ENCODE results near the gene SLC24A3. TPM values are rescaled to one million over a fixed set of nuclear protein-coding genes. Genes with fewer than 3 reads are reported as not detected.

Gene SLC24A3
- total and polyA plus RNA-seq, 2 experiments from 2014 or later, result 0.81 to 2.5 TPM

GRCh38 chr20:19170148-19170547 lies 42.3 kb upstream of the SLC24A3 start:
- no peaks in the 10 kb centered on the region for H4K20me1 ChIP-seq (replicated peaks; ENCODE audit: insufficient read depth)
- no peak overlapping the region for H3K4me3 Mint-ChIP-seq
- no peak overlapping the region for H3K4me2 ChIP-seq
- TF ChIP-seq ZNF331 (CRISPR knock-in tag; IDR thresholded peaks at IDR 0.05; ENCODE audit: low read depth), result no peak
- TF ChIP-seq POLR2AphosphoS5 (IDR thresholded peaks at IDR 0.05; ENCODE audit: low read depth), result no peak
- no peak for TF ChIP-seq EZH2phosphoT487 (IDR thresholded peaks at IDR 0.05; ENCODE audit: unreplicated experiment)
- TF ChIP-seq, protein P1, sequence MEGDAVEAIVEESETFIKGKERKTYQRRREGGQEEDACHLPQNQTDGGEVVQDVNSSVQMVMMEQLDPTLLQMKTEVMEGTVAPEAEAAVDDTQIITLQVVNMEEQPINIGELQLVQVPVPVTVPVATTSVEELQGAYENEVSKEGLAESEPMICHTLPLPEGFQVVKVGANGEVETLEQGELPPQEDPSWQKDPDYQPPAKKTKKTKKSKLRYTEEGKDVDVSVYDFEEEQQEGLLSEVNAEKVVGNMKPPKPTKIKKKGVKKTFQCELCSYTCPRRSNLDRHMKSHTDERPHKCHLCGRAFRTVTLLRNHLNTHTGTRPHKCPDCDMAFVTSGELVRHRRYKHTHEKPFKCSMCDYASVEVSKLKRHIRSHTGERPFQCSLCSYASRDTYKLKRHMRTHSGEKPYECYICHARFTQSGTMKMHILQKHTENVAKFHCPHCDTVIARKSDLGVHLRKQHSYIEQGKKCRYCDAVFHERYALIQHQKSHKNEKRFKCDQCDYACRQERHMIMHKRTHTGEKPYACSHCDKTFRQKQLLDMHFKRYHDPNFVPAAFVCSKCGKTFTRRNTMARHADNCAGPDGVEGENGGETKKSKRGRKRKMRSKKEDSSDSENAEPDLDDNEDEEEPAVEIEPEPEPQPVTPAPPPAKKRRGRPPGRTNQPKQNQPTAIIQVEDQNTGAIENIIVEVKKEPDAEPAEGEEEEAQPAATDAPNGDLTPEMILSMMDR (conservative IDR thresholded peaks at IDR 0.05; ENCODE audit: low read depth in 2 of 2), result no peak
- TF ChIP-seq, protein P2, sequence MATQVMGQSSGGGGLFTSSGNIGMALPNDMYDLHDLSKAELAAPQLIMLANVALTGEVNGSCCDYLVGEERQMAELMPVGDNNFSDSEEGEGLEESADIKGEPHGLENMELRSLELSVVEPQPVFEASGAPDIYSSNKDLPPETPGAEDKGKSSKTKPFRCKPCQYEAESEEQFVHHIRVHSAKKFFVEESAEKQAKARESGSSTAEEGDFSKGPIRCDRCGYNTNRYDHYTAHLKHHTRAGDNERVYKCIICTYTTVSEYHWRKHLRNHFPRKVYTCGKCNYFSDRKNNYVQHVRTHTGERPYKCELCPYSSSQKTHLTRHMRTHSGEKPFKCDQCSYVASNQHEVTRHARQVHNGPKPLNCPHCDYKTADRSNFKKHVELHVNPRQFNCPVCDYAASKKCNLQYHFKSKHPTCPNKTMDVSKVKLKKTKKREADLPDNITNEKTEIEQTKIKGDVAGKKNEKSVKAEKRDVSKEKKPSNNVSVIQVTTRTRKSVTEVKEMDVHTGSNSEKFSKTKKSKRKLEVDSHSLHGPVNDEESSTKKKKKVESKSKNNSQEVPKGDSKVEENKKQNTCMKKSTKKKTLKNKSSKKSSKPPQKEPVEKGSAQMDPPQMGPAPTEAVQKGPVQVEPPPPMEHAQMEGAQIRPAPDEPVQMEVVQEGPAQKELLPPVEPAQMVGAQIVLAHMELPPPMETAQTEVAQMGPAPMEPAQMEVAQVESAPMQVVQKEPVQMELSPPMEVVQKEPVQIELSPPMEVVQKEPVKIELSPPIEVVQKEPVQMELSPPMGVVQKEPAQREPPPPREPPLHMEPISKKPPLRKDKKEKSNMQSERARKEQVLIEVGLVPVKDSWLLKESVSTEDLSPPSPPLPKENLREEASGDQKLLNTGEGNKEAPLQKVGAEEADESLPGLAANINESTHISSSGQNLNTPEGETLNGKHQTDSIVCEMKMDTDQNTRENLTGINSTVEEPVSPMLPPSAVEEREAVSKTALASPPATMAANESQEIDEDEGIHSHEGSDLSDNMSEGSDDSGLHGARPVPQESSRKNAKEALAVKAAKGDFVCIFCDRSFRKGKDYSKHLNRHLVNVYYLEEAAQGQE (IDR thresholded peaks at IDR 0.05; ENCODE audit: unreplicated experiment), result no peak
- no peak for TF ChIP-seq NANOG (IDR thresholded peaks at IDR 0.05; ENCODE audit: borderline replicate concordance)
- no peak for TF ChIP-seq CREB1 (CRISPR knock-in tag; IDR thresholded peaks at IDR 0.05; ENCODE audit: low read depth)
- no peak for TF ChIP-seq STAT1 (IDR thresholded peaks at IDR 0.05; ENCODE audit: unreplicated experiment)
- no peak for TF ChIP-seq ZNF114 (CRISPR knock-in tag; IDR thresholded peaks at IDR 0.05)
- TF ChIP-seq ZNF462 (CRISPR knock-in tag; IDR thresholded peaks at IDR 0.05), result no peak
- TF ChIP-seq EZH2 (IDR thresholded peaks at IDR 0.05; ENCODE audit: low read depth, unreplicated experiment), result no peak
- no peak for TF ChIP-seq JUNB (IDR thresholded peaks at IDR 0.05; ENCODE audit: unreplicated experiment)
- TF ChIP-seq ETS1 (IDR thresholded peaks at IDR 0.05), result no peak
- no peaks in the 10 kb centered on the region; the same call in 1 of the 2 replicates for H3K36me3 ChIP-seq (ENCODE audit: insufficient read depth)
- ATAC-seq, result no peak
- H3K9me2 ChIP-seq (ENCODE audit: insufficient read depth), result peaks cover 3% of the 10 kb centered on the region; the same call in 1 of the 2 replicates
- no peaks in the 10 kb centered on the region for H3K4me1 ChIP-seq (ENCODE audit: insufficient read depth)
- H2AFZ ChIP-seq, result no peak overlapping the region
- H3K9me3 Mint-ChIP-seq, result peaks cover 28% of the 10 kb centered on the region
- no peaks in the 10 kb centered on the region for H3K79me2 ChIP-seq (replicated peaks; ENCODE audit: insufficient read depth)
- no peak overlapping the region for H3K27ac ChIP-seq (ENCODE audit: low read depth)
- H3K27me3 ChIP-seq (ENCODE audit: insufficient read depth), result no peaks in the 10 kb centered on the region
- H3K36me3 Mint-ChIP-seq (ENCODE audit: low read depth), result peaks cover 14% of the 10 kb centered on the region
- H3K27me3 Mint-ChIP-seq (ENCODE audit: insufficient read depth, low read depth, poor library complexity), result peaks cover 2% of the 10 kb centered on the region
- no peak overlapping the region for H3K4me3 ChIP-seq
- H3F3A ChIP-seq (replicated peaks; ENCODE audit: low read depth), result no peaks in the 10 kb centered on the region
- no peak for DNase-seq (ENCODE audit: low spot score)
- no peaks in the 10 kb centered on the region for H3K4me1 Mint-ChIP-seq
- no peak overlapping the region for H3K27ac Mint-ChIP-seq
